Measurements from ENCODE around the gene KBTBD13. TPM values are rescaled to one million over a fixed set of nuclear protein-coding genes. Genes with fewer than 3 reads are reported as not detected.
"Not testable (repeated sequence)": the region's sequence is repeated elsewhere in the genome, so short reads cannot be mapped to it uniquely, and the experiment has no call there.

Gene KBTBD13
- total RNA-seq, 2 donors from 2014 or later: 2.6 to 4.4 TPM

GRCh38 chr15:65072027-65072426 lies 4.5 kb upstream of the KBTBD13 start:
- peak overlapping the region; percentile 91 to 98 for H3K27ac ChIP-seq
- no peaks in the 10 kb centered on the region for H3K9me3 ChIP-seq
- H3K4me3 ChIP-seq: no peak overlapping the region
- no peak for TF ChIP-seq CTCF (IDR thresholded peaks at IDR 0.05)
- DNase-seq (ENCODE audit: low spot score): no peak
- no peaks in the 10 kb centered on the region for H3K27me3 ChIP-seq
- no peaks in the 10 kb centered on the region for H3K36me3 ChIP-seq
- peaks cover 0 to 59% of the 10 kb centered on the region in 2 donors for H3K4me1 ChIP-seq

DNA sequence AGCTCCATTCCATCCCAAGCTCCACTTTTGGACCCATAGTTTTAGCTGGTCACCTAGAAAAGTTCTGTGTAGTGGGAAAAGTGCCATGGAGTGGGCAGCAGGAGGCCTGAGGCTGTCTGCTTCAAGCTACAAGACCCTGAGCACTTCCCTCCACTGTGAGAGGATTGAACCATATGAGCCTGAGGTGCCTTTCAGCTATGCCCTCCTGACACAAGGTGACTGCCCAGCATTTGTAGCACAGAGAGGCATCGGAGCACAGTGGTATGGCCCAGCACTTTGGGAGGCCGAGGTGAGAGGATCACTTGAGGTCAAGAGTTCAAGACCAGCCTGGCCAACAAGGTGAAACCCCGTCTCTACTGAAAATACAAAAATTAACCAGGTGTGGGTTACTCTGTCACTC lies 3.9 kb upstream of the KBTBD13 start:
- no peak for TF ChIP-seq CTCF (IDR thresholded peaks at IDR 0.05)
- H3K4me1 ChIP-seq: peaks cover 0 to 61% of the 10 kb centered on the region in 2 donors
- H3K27ac ChIP-seq: peak overlapping the region; percentile 91 to 98
- no peak overlapping the region for H3K4me3 ChIP-seq
- H3K9me3 ChIP-seq: no peaks in the 10 kb centered on the region
- H3K36me3 ChIP-seq: no peaks in the 10 kb centered on the region
- H3K27me3 ChIP-seq: no peaks in the 10 kb centered on the region
- no peak for DNase-seq (ENCODE audit: low spot score)

- H3K27me3 ChIP-seq; H3K4me3 ChIP-seq; DNase-seq (ENCODE audit: low spot score); H3K36me3 ChIP-seq; H3K9me3 ChIP-seq: not testable (repeated sequence)
- Histone ChIP-seq H3K4me1 (peaks cover 0 to 46% of the 10 kb centered on the region in 2 donors), H3K27ac (peak overlapping the region in 1 of 2 donors; percentile 88)
These were observed 1.6 kb upstream of the KBTBD13 start for GRCh38 chr15:65074946-65075345.

DNA sequence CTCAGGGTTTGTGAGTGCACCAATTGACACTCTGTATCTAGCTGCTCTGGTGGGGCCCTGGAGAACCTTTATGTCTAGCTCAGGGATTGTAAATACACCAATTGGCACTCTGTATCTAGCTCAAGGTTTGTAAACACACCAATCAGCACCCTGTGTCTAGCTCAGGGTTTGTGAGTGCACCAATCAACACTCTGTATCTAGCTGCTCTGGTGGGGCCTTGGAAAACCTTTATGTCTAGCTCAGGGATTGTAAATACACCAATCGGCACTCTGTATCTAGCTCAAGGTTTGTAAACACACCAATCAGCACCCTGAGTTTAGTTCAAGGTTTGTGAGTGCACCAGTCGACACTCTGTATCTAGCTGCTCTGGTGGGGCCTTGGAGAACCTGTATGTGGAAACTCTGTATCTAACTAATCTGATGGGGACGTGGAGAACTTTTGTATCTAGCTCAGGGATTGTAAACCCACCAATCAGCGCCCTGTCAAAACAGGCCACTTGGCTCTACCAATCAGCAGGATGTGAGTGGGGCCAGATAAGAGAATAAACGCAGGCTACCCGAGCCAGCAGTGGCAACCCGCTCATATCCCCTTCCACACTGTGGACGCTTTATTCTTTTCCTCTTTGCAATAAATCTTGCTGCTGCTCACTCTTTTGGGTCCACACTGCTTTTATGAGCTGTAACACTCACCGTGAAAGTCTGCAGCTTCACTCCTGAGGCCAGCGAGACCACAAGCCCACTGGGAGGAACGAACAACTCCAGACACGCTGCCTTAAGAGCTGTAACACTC lies 745 bp upstream of the KBTBD13 start:
- not testable (repeated sequence) for H3K27me3 ChIP-seq; H3K4me3 ChIP-seq; H3K9me3 ChIP-seq; H3K36me3 ChIP-seq; DNase-seq (ENCODE audit: low spot score)
- H3K4me1 ChIP-seq: peaks cover 0 to 39% of the 10 kb centered on the region in 2 donors
- H3K27ac ChIP-seq: peak overlapping the region; percentile 69 to 88

DNA sequence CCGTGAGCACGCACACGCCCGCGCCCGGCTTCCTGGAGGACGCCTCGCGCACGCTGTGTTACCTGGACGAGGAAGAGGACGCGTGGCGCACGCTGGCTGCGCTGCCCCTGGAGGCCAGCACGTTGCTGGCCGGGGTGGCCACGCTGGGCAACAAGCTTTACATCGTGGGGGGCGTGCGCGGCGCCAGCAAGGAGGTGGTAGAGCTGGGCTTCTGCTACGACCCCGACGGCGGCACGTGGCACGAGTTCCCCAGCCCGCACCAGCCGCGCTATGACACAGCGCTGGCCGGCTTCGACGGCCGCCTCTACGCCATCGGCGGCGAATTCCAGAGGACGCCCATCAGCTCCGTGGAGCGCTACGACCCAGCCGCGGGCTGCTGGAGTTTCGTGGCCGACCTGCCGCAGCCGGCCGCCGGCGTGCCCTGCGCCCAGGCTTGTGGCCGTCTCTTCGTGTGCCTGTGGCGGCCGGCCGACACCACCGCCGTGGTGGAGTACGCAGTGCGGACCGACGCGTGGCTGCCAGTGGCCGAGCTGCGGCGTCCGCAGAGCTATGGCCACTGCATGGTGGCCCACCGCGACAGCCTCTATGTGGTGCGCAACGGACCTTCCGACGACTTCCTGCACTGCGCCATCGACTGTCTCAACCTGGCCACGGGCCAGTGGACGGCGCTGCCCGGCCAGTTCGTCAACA lies 890 bp downstream of the KBTBD13 start:
- TF ChIP-seq CTCF (IDR thresholded peaks at IDR 0.05): no peak
- Histone ChIP-seq H3K27me3 (no peaks in the 10 kb centered on the region), H3K9me3 (no peaks in the 10 kb centered on the region), H3K4me1 (peaks cover 0 to 37% of the 10 kb centered on the region in 2 donors), H3K27ac (peak overlapping the region in 1 of 2 donors; percentile 88), H3K4me3 (no peak overlapping the region), H3K36me3 (no peaks in the 10 kb centered on the region)
- DNase-seq (ENCODE audit: low spot score): no peak

GRCh38 chr15:65077981-65078352 lies 1.4 kb downstream of the KBTBD13 start:
- Histone ChIP-seq H3K4me3 (no peak overlapping the region), H3K9me3 (no peaks in the 10 kb centered on the region), H3K27me3 (no peaks in the 10 kb centered on the region), H3K36me3 (no peaks in the 10 kb centered on the region), H3K4me1 (peaks cover 0 to 40% of the 10 kb centered on the region in 2 donors), H3K27ac (peak overlapping the region; percentile 26 to 88)
- DNase-seq (ENCODE audit: low spot score): no peak
- peak; percentile 18 to 68 for TF ChIP-seq CTCF (IDR thresholded peaks at IDR 0.05)

Measured in right atrium auricular region (tissue), 2 donors.